ENCODE measurements around the gene STRA6.

STRA6 gene

DNA sequence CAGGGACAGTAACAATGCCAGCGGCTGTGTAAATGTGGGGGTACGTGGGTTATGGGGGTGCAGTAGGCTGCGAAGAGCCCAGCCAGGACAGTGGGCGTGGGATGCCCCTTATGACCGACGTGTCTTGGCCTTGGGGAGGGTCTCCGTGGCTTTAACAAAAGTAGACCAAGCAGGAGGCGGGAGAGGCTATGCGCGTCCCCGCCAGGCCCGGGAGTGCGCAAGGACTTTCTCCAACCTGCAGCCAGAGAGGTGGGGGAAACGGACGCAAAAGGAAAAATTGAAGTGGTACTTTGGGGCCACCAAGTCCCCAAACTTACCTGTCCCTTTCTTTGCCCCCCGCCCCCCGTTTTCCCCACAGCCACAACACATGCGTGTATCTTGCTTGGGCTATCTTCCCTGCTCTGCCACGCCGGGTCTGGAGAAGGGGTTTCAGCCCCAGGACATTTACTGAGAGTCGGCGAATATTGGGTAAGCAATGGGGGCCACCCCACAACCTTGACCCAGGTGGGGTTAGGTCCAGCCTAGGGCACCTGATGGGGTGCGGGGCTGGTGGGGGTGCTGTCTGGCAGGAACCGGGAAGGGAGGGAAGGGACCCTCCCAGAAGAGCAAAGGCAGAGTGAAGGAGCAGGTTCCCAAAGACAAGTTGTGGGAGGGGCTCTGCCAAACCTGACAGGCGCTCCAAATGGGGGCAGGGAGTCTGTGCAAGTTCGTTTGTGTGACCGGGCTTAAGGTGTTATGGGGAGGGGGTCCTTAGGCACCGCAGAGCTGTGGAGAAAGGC is 71.5 kb downstream of the STRA6 start:
- DNase-seq = no peak

DNA sequence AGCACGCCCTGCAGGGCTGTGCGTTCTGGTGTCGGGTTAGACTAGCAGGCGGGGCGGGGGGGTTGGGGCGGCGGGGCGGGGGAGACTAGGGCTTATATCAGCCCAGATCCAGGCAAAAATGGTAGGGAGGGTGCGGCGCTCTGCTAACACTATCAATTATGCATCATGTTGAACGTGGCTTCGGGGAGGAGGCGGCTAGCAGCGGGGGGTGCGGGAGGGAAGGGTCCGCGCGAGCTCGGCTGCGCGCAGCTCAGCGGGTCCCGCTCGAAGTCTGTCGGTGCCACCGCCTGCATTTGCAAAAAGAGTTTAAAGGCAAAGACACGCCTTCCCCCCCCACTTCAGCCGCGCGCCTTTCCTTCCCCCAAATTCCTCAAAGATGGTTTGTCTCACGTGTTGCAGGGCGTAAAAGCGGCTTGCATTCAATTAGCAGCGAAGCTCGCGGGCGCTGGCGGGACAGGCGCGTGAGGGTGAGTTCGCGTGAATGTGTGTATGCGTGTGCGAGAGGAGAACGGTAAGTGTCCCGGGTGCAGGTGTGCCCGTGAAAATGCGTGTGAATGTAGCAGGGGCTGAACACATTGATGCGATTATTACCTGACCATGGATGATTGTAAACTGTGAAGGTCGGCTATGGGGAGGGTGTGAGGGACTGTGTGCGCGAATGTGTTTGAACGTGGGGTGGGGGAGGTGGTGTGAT is 72.3 kb downstream of the STRA6 start, which contains the start of gene ISLR2:
TSS of gene ISLR2 (plus strand) at position 432 of the 694 bp plus-strand sequence. CDS start 2,169 bp downstream, outside the sequence.
- DNase-seq = no peak

DNA sequence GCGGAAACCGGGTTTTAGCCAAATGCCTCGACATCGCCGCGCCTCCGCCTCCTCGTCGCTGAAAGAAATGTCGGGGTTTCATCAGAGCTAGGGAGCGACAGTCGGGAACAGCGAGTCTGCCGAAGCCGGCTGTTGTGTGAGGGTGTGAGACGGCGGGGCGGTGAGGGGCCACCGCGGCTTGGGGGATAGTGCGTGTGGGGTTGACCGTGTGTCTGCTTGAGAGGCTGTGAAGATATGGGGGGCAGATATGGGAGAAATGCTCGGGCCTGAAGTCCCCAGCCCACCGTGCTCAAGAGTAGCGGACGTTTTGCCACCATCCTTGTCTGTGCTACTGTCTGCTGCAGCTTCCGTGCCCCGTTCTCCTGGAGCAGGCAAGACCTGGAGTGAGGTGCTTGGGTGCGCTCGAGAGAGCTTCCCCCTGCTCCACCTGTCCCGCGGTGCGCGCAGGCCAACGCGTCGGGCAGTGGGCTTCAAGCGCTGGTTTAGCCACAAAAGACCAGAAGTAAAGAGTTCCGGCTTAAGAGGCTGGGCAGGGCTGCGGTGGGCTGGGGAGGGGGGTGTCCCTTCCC is 72.9 kb downstream of the STRA6 start:
- DNase-seq = no peak
